NCI-H526 (cell line): ENCODE data around the gene RILP.
A peak's percentile ranks its signal among the peaks of the same experiment; 100 is the strongest.

Experiments
- DNase-seq, 2 experiments: peaks; one replicate each; lab custom pipeline; 2025; lab: John Stamatoyannopoulos, UW

Gene RILP

GRCh38 chr17:1629504-1630310 is 20.0 kb downstream of the RILP start:
- DNase-seq = peak in 1 of 2 experiments; percentile 27

GRCh38 chr17:1628856-1629503 is 20.7 kb downstream of the RILP start:
- peak; percentile 80 to 96 for DNase-seq

- peak; percentile 51 to 93 for DNase-seq
Observed at GRCh38 chr17:1627982-1628855, 21.4 kb downstream of the RILP start, which contains the start of gene SLC43A2. SLC43A2 (minus strand) TSS chr17:1628834; CDS start chr17:1627874, 960 bp downstream.

- peak in 1 of 2 experiments; percentile 48 for DNase-seq
Observed at GRCh38 chr17:1627182-1627981, 22.3 kb downstream of the RILP start.

- no peak for DNase-seq
Observed at GRCh38 chr17:1626333-1626732, 23.3 kb downstream of the RILP start.

- no peak for DNase-seq
Observed at GRCh38 chr17:1625581-1625980, 24.1 kb downstream of the RILP start.

- no peak for DNase-seq
Observed at GRCh38 chr17:1625053-1625452, 24.6 kb downstream of the RILP start.

GRCh38 chr17:1624650-1625049 is 25.0 kb downstream of the RILP start:
- no peak for DNase-seq

GRCh38 chr17:1623057-1623630 is 26.5 kb downstream of the RILP start:
- no peak for DNase-seq

- DNase-seq = no peak
Observed at GRCh38 chr17:1621273-1621954, 28.3 kb downstream of the RILP start.

GRCh38 chr17:1620486-1620885 is 29.2 kb downstream of the RILP start:
- DNase-seq = no peak

- no peak for DNase-seq
Observed at GRCh38 chr17:1617620-1618174, 32.0 kb downstream of the RILP start.

GRCh38 chr17:1616101-1616500 is 33.6 kb downstream of the RILP start:
- DNase-seq = no peak

GRCh38 chr17:1612400-1612799 is 37.3 kb downstream of the RILP start:
- DNase-seq = no peak

- DNase-seq = no peak
Observed at GRCh38 chr17:1611715-1612114, 38.0 kb downstream of the RILP start.

- no peak for DNase-seq
Observed at GRCh38 chr17:1608676-1609075, 41.0 kb downstream of the RILP start.

- no peak for DNase-seq
Observed at GRCh38 chr17:1607971-1608320, 41.7 kb downstream of the RILP start.

GRCh38 chr17:1606352-1606985 is 43.2 kb downstream of the RILP start:
- DNase-seq = no peak

GRCh38 chr17:1605681-1606351 is 43.9 kb downstream of the RILP start:
- DNase-seq = no peak
